ENCODE results near the gene MYO18A.
"Not testable (repeated sequence)": the region's sequence is repeated elsewhere in the genome, so short reads cannot be mapped to it uniquely, and the experiment has no call there.

Gene MYO18A

DNA sequence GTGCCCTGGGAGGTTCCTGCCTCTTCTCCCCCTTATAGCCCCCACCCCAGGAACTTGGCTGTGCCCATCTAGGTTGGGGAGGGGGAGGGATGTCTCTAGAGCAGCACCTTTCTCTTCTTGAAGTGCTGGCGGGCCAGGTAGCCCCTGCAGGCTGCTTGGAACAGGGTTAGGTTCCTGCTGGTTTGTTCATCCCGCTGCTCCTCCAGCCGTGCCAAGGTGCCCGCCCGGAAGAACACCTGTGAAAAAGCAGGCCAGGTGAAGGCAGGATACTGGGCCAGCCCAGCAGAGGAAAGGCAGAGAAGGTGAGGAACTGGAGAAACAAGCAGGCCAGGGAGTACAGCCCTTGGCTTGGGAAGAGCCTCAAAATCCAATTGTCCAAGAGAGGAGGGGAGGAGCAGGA is 80.7 kb downstream of the MYO18A start:
- DNase-seq: no peak

DNA sequence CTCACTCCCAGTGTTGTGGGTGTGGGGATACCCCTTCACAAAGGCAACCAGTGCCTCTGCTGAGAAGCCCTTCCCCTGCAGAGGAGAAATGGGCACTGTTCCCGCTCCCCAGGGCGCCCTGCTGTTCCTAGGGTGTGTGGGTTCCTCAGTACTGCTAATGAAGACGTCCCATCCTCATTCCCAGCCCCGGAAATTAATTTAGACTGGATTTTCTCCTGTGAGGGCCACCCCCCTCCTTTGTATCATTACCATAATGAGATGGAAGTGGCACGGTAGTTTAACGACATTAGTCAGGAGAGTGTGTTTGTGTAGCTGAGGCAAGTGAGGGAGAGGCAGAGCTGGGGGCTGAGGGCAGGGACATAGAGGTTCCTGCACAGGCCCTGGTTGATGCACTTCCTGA is 84.1 kb downstream of the MYO18A start:
- no peak for DNase-seq

DNA sequence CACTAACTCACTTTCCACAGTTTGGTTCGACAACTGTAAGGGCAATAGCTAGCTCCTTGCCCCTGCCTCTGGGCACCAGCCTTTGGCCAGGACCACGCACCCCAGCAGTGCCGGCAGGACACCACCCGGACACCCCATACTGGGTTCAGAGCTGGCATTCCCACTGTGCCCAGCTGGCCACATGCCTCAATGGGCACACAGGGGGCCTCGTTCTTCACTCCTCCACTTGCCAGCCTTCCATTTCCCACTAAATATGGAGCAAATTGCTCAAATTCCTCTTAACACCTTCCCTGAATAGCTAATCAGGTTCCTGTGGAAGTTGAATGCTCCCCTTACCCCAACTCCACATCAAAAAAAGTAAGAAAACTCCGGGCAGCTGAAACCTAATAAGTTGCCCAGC is 84.8 kb downstream of the MYO18A start:
- DNase-seq: no peak

DNA sequence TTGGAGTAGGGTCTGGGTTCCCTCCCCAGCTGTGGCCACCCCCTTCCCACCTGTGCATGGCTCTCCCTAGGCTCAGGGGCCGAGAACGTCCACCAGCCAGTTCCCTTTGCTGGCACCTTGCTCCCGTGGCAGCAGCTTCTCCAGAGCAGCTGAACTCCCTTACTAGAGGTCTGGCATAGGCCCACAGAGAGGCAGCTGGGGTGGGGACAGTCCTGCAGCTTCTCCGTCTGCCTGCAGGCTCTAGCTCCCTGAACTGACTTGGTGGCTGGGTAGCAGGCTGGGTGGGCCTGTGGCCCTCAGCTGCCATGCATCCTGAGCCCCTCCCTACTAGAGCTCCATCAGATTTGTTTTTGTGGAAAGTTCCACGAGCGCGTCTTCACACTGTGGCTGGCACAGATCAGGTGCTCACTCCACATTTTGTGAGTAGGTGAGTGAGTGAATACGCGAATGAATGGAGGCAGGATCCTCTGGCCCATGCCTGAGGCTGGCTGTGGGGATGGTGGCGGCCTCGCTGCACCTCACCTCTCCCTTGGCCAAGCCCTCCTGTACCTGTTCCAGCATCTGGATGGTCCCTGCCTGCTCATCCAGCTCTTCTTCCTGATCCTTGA is 86.0 kb downstream of the MYO18A start:
- DNase-seq: no peak

DNA sequence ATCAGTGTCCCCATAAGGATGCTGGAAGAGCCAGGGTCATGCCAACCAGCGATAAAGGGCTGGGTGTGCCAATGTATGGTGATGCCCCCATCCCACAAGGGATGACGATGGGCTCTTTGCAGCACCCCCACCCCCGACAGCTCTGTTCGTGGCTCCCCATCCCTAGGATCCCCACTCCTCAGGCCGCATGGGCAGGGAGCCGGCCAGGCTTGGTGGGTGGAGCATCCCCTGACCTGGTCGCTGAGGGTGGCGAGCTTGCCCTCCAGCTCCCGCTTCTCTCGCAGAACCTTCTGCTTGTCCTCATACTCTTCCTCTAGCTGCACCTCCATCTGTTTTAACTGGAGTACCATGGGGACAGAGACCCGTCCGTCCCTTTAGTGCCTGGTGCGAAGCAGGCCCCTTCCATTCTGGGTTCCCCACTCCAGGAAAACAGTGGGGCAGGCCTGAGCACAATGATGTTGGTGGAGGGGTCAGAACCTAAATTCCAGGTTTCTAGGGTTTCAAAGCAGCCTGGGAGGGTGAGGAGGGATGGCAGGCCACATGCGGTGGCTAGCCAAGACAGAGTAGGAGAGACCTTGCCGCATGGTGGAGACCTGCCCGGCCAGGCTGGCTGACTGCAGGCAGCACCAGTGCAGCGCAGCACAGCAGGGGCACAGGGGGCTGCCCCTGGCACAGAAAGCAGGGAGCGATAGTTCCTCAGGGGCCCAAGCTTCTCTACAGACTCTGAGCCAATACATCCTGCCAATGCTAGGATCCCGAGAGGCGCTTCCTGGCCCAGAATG is 86.9 kb downstream of the MYO18A start:
- no peak for DNase-seq

DNA sequence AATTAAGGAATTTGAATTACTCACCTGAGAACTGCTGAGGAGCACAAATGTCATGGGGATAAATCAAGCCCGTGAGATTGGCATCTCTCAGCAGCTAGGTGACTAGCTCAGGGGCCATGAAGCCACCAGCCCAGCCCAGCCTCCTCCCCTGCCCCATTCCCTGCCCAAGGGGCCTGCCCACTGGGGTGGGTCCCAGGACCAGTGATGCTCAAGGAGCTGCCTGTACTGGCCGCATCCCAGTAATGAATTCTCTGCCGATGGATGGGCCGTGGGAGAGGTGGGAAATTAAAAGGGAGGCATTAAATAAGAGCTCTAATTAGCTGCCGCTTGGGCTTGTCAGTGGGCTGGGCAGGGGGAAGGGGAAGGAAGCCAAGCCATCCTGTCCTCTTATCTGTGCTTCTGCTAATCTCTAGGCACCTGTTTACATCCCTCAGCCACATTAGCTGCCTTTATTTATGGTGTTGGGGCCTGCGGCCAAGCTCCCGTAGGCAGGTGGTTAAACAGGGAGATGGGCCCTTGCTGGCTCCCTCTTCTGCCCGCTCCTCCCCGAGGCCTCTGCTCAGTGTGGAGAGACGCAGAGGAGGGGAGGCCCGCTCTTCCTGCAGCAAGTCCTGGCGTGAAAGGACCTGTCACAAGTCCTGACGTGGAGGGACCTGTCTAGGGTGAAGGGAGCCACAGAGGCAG is 88.5 kb downstream of the MYO18A start:
- no peak for DNase-seq

DNA sequence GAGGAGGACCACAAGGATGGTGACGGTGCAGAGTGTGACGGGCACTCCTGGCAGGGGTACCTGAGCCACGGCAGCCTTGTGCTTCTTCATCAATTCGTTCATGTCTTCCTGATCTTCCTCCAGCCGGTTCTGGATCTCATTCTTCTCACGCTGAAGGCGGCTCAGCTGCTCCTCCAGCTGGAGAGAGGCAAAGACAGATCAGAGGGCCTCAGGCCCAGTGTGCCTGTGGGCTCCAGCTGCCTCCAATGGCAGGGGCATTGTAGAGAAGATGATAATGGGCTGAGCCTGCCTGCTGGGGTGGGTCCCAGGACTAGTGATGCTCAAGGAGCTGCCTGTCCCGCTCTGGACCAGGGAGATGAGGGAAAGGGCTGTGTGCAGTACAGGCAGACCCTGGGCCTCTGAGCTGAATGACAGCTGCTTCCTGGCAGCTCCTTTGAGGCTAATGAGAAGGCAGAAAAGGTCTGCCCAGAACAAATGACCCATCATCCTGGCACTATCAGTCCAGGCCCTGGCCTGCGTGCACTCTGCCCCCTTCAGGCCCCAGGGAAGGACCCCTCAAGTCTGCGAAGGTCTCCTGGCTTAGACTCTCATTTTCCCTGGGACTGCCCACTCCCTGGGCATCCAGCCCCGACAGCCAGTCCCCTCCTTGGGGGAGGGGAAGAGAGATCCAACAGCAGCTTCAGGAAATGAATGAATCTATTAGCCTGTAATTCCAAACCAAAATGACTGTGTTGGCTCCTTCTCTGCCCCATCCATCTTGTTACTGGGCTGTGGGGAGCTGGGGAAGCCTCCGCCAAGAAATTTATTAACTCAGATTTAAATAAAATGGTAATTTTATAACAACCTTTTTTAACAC is 89.2 kb downstream of the MYO18A start:
- no peak for DNase-seq

DNA sequence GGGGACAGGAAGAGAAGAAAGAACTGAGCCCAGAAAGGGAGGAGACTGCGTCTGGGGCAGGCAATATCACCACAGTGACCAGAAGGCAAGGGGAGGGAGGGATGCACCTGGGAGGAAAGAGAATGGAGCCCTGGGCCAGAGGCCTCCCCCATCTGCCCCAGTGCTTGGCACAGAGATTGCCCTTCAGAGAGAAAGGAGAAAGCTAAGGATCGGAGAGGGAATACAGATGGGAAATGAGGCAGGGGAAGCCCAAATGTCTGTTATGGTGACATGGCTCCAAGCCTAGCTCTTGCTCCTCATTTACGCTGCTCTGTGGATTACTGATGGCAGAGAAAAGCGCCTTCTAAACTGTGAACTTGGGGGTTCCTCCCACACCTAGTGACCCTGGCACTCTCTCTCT is 90.1 kb downstream of the MYO18A start:
- no peak for DNase-seq

DNA sequence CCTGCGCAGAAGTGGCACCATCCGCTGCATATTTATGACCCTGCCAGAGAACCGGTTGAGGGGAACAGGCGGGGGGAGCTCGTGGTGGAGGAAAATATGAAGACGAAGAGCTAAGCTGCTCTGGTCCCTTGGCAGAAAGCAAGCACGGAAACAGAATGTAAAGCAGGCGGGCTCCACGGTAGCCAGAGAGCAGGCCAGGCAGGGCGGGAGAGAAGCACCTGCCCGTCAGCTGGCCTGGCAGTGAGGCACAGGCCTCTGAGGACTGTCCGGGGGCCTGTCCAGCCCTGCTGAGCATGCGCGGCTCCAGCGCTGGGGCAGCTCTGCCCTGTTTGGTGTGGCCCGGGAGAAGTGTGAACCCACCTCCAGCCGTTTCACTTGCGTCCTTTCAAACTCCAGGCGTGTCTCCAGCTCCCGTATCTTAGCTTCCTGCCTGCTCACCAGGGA is 90.6 kb downstream of the MYO18A start:
- DNase-seq: no peak

DNA sequence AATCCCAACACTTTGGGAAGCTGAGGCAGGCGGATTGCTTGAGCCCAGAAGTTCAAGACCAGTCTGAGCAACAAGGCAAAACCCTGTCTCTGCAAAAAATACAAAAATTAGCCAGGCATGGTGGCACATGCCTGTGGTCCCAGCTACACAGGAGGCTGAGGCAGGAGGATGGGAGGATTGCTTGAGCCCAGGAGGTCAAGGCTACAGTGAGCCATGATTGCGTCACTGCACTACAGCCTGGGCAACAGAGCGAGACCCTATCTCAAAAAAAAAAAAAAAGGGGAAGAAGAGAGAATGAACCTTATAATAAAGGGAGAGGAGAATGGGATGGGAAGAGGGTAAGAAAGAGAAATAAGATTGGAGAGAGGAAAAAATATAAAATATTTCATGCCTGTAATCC is 91.4 kb downstream of the MYO18A start:
- not testable (repeated sequence) for DNase-seq

DNA sequence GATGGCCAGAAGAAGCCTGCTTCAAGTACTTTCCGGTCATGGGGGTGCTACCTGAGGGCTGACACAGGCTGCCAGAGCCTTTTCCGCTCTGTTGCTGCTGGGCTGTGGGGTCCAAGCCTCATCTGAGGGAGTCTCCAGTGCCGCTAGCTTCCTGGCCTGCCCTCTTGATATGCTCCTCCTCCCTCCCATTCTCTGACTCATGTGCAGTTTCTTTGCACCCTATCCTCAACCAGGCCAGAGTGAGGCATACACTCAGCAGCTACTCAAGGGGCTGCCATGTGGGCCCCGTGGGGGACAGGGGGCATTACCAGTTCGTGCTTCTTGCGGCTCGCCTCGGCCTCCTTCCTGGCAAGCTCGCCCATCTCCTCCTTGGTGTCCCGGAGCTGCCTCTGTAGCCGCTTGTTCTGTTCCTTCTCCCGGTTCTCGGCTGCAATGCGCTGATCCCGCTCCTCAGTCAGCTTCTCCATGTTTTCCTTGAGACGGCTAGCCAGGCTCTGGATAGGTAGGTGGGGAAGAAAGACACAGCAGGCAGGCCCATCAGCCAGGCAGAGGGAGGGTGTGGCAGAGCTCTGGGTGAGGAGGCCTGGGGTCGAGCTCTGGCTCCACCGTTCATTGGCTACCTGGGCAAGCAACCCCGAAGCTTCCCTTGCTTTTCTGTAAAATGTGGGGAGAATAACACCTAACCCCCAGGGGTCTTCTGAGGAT is 93.4 kb downstream of the MYO18A start:
- DNase-seq: no peak

DNA sequence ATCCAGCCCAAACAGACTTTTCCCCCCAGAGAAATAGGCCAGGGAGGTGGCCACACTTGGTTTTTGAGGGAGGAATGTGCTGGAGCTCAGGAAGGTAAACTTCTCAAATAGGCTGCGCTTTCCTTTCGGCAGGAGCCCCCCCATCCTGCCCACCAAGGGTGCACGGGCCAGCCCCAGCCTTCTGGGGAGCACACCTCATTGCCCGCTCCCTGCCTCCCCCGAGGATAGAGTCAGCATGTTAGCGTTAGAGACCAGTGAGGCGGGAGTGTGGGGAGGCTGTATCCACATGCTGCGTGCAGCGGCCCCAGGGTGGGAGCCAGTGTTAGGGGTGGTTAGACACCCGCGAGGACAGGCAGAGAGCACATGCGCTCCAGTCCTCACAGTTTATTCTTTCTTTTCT is 95.0 kb downstream of the MYO18A start:
- DNase-seq: no peak

DNA sequence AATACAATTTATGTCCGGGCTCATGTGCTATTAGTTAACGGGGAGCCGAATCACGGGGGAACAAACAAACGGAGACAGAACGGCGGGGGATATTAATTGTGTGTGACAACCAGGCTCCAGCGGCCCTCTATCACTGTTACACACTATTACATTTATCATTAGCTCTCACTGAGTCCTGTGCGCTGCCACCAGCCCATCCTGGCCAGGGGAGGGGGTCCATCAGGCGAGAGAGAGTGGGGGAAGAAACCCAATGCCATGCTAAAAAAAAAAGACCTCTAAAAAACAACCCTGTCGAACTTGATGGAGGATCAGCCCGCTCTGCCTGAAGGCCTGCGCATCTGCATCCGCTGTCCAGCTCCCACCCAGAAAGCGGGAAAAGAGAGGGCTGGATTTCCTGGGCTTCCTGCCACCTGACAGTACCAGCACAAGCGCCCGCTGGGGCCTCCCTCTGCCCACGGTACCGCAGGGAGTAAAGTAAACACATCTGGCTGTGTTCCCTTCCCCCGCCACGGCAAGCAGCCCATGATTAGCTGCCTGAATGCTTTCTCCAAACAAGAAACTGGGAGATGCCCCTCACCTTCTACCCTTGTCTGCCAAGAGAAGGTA is 95.6 kb downstream of the MYO18A start:
- DNase-seq: no peak

DNA sequence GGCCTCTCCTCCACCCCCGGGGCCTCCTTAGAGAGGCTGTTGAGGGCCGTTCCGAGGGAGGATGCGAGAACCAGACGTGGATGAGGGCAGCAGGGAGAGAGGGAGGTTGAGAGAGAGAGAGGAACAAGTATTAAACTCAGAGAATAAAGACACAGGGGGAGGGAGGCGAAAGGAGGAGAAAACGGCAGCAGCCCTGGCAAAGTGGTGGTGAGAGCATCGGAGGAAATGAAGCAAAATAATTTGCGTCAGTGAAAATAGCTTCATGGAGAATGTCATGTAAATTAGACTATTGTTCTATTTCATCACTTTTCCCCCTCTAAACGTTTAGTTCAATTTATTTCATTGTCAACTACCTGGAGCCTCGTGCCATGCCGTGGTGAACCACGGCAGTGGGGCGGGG is 99.2 kb downstream of the MYO18A start:
- no peak for DNase-seq

DNA sequence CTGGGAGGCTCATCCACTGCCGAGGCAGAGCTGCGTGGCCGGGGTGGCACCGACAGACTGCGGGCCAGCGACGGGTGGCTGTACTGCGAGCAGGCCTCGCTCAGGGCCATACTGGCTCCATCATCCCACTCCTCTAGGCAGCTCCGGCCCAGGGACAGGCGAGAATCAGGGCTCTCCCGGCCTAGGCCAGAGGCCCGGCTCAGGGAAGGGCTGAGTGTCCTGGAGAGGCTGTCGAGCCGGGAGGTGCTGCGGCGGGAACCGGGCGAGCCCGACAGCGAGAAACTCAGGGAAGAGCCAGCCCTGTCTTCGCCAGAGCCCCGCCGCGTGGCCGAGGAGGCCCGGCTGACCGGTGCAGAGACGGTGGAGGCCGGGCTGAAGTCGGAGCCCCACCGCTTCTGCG is 99.9 kb downstream of the MYO18A start:
- DNase-seq: no peak

DNA sequence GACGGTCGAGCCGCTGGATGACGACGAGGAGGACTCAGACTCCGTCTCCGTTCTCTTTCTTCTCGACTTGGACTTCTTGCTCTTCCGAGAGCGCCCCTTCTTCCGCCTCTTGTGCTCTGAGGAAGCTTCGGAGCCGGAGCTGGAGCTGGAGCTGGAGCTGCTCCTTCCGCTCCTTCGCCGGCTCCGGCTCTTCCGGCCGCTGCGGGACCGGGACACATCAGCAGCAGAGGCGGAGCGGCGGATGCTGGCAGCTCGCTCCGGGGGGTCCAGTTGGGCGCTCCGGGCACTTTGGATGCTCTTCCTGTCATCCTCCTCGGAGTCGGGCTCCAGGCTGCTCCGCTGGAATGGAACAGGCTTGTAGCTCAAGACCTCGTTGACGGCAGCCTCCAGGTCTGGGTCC is 100.3 kb downstream of the MYO18A start:
- DNase-seq: no peak

DNA sequence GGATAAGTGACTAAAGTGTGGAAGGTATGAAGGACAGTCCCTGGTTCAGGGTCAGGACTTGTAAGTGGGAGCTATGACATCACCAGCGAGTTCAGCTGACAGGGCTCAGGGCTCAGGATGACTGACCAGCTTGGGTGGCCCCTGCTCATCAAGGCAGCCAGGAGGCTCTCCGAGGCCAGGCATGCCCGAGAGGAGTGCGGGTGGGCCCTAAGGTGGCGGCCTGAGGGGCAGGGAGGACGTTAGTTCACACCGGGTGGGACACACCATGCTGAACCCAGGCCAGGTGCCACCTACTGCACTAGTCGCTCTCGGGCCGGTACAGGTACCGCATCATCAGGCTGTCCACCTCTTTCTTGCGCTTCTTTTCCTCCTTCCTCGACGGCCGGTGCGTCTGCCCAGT is 100.8 kb downstream of the MYO18A start:
- DNase-seq: no peak

DNA sequence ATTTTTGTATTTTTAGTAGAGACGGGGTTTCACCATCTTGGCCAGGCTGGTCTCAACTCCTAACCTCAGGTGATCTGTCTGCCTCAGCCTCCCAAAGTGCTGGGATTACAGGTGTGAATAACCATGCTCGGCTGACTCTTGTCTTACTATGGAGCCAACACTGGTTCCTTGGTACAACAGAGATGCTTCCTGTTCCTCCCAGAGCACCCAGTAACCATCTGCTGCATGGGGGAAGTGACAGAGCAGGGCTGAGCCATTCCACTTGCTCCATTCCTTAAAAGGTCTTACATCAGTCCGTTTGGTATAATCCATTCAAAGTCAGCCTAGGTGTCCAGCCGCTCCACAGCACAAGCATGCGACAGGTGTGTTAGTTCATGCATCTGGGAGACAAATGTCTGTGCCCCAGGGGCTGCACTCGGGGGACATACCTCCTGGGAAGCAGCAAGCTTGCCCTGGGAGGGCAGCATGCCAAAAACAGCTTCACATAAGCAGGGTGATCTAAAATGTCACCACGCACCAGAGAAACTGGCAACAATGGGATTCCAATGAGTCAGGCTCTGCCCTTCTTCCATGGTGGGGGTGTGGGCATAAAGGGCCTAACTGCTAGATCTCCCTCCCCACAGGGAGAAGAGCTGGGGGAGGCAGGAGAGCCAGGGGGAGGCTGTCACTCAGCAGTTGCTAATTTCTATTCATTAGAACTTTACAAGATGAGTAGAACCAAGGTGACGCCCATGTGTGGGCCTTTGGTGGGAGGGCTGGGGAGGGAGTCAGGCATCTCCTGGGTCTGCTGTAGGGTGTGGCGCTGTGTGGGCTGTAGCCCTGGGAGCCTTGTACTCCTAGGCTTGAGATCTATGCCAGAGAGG is 101.8 kb downstream of the MYO18A start:
- DNase-seq: no peak

DNA sequence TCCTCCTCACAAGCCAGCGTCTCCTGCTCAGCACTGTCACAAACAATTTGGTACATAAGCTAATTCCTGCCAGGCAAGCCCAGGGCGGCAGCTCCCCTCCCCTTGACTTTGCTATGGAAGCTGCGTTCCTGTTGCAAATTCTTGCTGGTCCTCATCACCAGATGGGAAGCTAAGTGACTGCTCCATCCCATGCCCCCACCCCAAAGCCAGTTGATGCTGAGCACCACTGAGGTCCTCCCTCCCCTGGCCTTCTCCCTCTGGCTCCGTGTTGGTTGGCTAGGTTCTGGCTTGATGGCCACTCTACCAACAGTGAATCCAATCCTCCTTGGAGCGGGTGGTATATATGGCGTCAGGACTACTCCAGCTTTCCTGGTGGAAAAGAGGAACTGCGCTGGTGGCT is 102.9 kb downstream of the MYO18A start:
- DNase-seq: no peak

DNA sequence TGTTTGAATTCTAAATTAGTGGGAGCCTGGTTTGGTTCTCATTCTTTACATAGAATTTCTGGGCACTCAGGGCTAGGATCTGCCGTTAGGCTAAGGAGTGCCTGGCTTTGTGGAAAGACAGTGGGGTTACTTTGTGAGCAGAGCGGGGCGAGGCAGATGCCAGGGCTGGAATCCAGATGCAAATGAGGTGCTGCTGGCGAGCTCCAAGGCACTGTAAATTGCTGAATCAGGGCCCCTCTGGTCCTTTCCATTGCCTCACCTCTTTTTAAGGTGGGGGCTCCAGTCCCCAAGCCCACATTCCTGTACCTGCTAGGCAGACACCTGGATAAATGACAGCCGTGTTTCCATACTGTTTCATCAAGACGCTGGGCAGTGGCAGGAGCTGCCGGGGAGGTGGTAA is 103.5 kb downstream of the MYO18A start:
- DNase-seq: no peak

DNA sequence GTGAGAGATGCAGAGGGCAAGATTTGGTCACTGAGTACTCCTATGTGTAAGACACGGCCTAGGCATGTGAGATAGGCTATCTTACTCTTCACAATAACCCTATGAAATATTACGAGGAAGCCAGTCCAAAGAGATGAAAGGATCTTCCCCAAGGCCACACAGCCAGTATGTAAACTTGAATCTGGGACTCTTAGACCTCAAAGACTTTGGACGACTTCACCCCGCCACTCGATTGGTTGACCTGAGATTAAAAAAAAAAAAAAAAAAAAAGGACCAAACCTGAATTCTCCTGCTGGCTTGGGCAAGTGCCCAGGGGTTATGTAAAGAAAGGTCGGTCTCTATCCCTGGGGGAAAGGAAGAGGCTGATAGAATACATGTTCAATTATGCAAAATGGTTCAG is 104.1 kb downstream of the MYO18A start:
- no peak for DNase-seq

All from T-helper 1 cell (primary cell).